Fibroblast of mammary gland (primary cell): ENCODE data around the gene HADHA.
A peak's percentile ranks its signal among the peaks of the same experiment; 100 is the strongest.

Source experiments
- DNase-seq: peaks from one replicate; pipeline ENCODE4 v3.0.0-alpha.2; 2010; ENCODE audit warnings: low read depth
- H3K4me3 ChIP-seq: 2 replicates; pipeline ENCODE4 v1.5.1; 2011; ENCODE audit warnings: low read depth, mild to moderate bottlenecking, low read length, moderate library complexity; ENCODE audit not compliant: control insufficient read depth
- TF ChIP-seq, protein P1 (sequence below): conservative IDR thresholded peaks from 2 replicates; pipeline ENCODE4 v1.5.1; 2011; ENCODE audit warnings: low read depth, low read length, inconsistent platforms; ENCODE audit not compliant: control insufficient read depth, insufficient read depth

HADHA gene

GRCh38 chr2:26244309-26245230 lies at the start of gene HADHA, which contains the start of gene HADHB:
Gene HADHA, minus strand, starts transcription at chr2:26244632. Its CDS starts 36 bp downstream, at chr2:26244596.
Gene HADHB, plus strand, starts transcription at chr2:26244939. Its CDS starts 9,316 bp downstream, at chr2:26254255.
- TF ChIP-seq, protein P1, sequence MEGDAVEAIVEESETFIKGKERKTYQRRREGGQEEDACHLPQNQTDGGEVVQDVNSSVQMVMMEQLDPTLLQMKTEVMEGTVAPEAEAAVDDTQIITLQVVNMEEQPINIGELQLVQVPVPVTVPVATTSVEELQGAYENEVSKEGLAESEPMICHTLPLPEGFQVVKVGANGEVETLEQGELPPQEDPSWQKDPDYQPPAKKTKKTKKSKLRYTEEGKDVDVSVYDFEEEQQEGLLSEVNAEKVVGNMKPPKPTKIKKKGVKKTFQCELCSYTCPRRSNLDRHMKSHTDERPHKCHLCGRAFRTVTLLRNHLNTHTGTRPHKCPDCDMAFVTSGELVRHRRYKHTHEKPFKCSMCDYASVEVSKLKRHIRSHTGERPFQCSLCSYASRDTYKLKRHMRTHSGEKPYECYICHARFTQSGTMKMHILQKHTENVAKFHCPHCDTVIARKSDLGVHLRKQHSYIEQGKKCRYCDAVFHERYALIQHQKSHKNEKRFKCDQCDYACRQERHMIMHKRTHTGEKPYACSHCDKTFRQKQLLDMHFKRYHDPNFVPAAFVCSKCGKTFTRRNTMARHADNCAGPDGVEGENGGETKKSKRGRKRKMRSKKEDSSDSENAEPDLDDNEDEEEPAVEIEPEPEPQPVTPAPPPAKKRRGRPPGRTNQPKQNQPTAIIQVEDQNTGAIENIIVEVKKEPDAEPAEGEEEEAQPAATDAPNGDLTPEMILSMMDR, result no peak
- peak; percentile 91 for DNase-seq
- peak within 1 kb of the TSS; percentile 97 for H3K4me3 ChIP-seq

DNA sequence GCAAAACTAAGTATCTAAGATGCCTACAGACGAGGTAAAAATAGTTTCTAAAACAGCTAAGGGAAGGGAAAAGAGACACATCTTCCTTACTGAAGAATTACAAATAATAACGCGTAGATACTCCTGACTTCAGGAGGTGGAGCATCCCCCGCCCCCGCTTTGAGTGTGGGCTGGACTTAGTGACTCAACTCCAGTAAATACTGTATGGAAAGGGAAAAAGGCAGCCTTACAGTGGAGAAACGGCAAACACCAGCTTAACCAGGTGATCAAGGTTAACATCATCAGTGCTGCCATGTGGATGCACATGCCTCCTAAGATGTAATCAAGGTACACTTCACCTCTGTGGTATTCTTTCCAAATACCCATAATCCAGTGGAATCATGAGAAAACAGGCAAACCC lies 48.2 kb upstream of the HADHA start:
- TF ChIP-seq, protein P1, result no peak
- DNase-seq, result peak; percentile 67
- H3K4me3 ChIP-seq, result no peak overlapping the region

DNA sequence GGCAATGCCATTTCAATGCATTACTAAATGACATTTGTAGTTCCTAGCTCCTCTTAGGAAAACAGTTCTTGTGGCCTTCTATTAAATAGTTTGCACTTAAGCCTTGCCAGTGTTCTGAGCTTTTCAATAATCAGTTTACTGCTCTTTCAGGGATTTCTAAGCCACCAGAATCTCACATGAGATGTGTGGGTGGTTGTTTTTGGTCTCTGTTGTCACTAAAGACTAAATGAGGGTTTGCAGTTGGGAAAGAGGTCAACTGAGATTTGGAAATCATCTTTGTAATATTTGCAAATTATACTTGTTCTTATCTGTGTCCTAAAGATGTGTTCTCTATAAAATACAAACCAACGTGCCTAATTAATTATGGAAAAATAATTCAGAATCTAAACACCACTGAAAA lies 45.6 kb upstream of the HADHA start:
- TF ChIP-seq, protein P1, result no peak
- no peak overlapping the region for H3K4me3 ChIP-seq
- no peak for DNase-seq

GRCh38 chr2:26285931-26286330 lies 41.5 kb upstream of the HADHA start:
- TF ChIP-seq, protein P1, result no peak
- H3K4me3 ChIP-seq, result no peak overlapping the region
- DNase-seq, result no peak

DNA sequence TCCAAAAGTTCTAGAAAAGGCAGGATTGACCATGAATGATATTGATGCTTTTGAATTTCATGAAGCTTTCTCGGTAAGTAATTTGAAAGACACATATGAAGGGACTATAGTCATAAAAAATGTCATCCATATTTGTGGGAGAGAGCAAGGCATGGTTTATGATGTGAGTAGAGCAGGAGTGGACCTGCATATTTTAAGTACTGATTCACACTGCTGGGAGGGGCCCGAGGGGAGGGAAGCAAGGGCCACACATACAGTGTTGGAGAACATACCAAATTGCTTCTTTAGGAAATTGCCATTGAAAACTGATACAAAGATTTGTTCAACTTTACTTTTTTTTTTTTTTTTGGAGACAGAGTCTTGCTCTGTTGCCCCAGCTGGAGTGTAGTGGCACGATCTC lies 39.7 kb upstream of the HADHA start:
- H3K4me3 ChIP-seq, result no peak overlapping the region
- TF ChIP-seq, protein P1, result no peak
- DNase-seq, result no peak

DNA sequence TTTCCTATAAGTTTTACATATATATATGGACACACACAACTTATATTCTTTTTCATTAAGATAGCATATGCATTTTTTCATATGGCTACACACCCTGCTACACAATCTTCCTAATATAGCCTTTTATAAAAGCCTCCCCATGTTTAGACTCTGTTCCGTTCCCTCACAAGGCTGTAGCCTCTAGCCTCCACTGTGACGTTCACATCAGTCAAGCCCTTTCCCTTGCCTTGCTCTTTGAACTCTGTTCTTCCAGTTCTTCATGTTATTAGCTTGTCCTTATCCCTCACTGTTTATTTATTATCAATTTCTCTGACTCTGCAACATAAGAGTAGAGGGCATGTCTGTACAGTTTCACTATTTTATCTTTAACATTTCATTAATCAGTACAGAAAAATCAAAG lies 39.2 kb upstream of the HADHA start:
- TF ChIP-seq, protein P1, result no peak
- no peak overlapping the region for H3K4me3 ChIP-seq
- DNase-seq, result no peak

- no peak for DNase-seq
- no peak overlapping the region for H3K4me3 ChIP-seq
- TF ChIP-seq, protein P1, result no peak
Observed at GRCh38 chr2:26281226-26281625, 36.8 kb upstream of the HADHA start.
